Stomach (tissue), 9 donors: Measurements from ENCODE around the gene SLC39A3. TPM values are rescaled to one million over a fixed set of nuclear protein-coding genes. Genes with fewer than 3 reads are reported as not detected.

Source experiments
- DNase-seq, 2 donors: peaks; one replicate each; pipeline versions ENCODE4 v3.0.0 to v3.0.0-alpha.2; 2013 to 2019
- H3K27ac ChIP-seq, 5 donors: fragments of 200-600 bp in 4 of 5; sonication (generic) in 4 of 5; one replicate each; pipeline ENCODE4 v1.5.1; 2013 to 2019; ENCODE audit warnings: mild to moderate bottlenecking in 1 of 5, moderate library complexity in 1 of 5
- H3K27me3 ChIP-seq, 3 donors: fragments of 200-600 bp; sonication (generic); one replicate each; pipeline ENCODE4 v1.5.1; 2017 to 2019; ENCODE audit warnings: mixed run types in 1 of 3
- H3K36me3 ChIP-seq, 4 donors: fragments of 200-600 bp; sonication (generic); 1 replicate in 3 of 4; 2 replicates in 1 of 4; pipeline ENCODE4 v1.5.1; 2016 to 2019
- H3K4me1 ChIP-seq, 4 donors: fragments of 200-600 bp; sonication (generic); one replicate each; pipeline ENCODE4 v1.5.1; 2016 to 2019
- H3K4me3 ChIP-seq, 4 donors: fragments of 200-600 bp; sonication (generic) in 3 of 4; one replicate each; pipeline ENCODE4 v1.5.1; 2016 to 2019; ENCODE audit warnings: mild to moderate bottlenecking in 1 of 4
- H3K9me3 ChIP-seq, 4 donors: fragments of 200-600 bp; sonication (generic); one replicate each; pipeline ENCODE4 v1.5.1; 2016 to 2019
- EP300 ChIP-seq: sonication (generic); formaldehyde crosslinking; IDR thresholded peaks from one replicate; pipeline ENCODE4 v1.6.1; 2017; ENCODE audit warnings: antibody characterized with exemption
- POLR2A ChIP-seq, 4 donors: fragments of 450-650 bp; IDR thresholded peaks; one replicate each; pipeline ENCODE4 v1.6.1; 2016; ENCODE audit warnings: antibody characterized with exemption in 4 of 4, control low read depth in 2 of 4, mild to moderate bottlenecking in 1 of 4, moderate library complexity in 1 of 4
- POLR2AphosphoS5 ChIP-seq, 3 donors: sonication (generic); formaldehyde crosslinking; IDR thresholded peaks; one replicate each; pipeline ENCODE4 v1.6.1; 2016; ENCODE audit warnings: antibody characterized with exemption in 3 of 3
- WGBS, 5 donors: extraction: QIAGEN DNeasy Blood & Tissue Kit in 3 of 5; methylation state at CpG; one replicate each; pipeline versions ENCODE4 v1.1.5 to v1.1.7; 2013 to 2018; 5-methylcytosine and 5-hydroxymethylcytosine counted together
- intact Hi-C: fragments of 100-400 bp; cut with DNase I; formaldehyde crosslinking; loops from one replicate; pipeline ENCODE4 v1.15.1; 2023; ENCODE audit warnings: low total_unique reads
- polyA plus RNA-seq, 3 donors: library from polyadenylated mRNA; stranded (reverse); fragments of 200-250 nt; gene quantifications; one replicate each; pipeline ENCODE4 v1.2.3, GENCODE V29; 2013
- total RNA-seq, 5 donors: library from RNA; depleted of rRNA; stranded (reverse); fragments of >200 nt; gene quantifications; one replicate each; pipeline versions ENCODE4 v1.1.0 to v1.2.3, GENCODE V29; 2014 to 2016
- TF ChIP-seq, protein P1 (sequence below), 7 experiments: fragments of 450-650 bp in 4 of 7; fragments of 200-600 bp in 3 of 7; sonication (generic) in 3 of 7; IDR thresholded peaks; one replicate each; pipeline ENCODE4 v1.5.1; 2016 to 2019; ENCODE audit warnings: antibody characterized with exemption in 7 of 7, control low read depth in 2 of 7, mild to moderate bottlenecking in 1 of 7
- donor health status: healthy with polysubstance abuse.
- donor health status: Bipolar disorder and iron deficiency.
- donor health status: healthy.

SLC39A3 gene
- total and polyA plus RNA-seq, 8 donors: 3.6 to 33.6 (median 14.9) TPM; not detected in 1

DNA sequence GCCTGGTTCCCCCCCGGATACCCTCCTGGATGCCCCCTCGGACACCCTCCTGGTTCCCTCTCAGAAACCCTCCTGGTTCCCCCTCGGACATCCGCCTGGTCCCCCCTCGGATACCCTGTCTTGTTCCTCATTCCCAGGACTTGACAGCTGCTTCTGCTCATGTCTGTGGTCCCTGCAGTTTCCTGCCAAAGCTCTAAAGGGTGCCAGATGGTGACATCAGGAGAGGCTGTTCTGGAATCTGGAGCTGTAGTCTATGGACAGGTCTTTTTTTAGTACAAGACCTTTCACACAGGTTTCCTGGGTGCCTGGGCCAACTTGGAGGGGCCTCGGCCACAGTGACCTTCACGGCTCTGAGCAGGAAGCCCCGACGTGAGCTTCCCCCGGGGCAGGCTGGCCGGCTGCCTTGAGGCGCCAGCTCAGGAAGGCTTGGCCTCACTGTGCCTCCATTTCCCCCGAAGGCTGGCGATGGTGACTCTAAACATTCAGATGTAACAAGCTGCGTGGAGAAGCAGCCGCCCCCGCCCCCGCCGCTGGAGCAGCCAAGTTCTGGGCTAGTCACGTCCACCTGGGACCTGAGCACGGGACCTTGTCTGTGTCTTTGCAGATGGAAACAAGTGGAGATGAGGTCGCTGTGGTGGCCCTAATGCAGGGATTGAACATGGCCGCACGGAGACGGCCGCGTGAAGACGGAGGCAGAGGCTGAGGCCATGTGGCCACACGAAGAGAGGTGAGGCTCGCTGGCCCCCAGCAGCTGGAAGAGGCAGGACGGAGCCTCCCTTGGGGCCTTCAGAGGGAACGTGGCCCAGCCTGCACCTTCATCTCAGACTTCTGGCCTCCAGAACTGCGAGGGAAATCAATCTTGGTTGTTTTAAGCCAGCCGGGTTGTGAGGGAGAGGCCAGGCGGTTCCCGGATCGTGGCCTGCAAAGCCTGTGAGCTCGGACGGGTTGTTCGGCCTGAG is 30.5 kb upstream of the SLC39A3 start:
- DNase-seq: peak in 1 of 2 donors; percentile 87
- Histone ChIP-seq H3K36me3 (peaks cover 32 to 52% (median 43%) of the 10 kb centered on the region in 4 donors), H3K27me3 (no peaks in the 10 kb centered on the region), H3K27ac (peak overlapping the region; percentile 16 to 78 (median 69)), H3K9me3 (no peaks in the 10 kb centered on the region), H3K4me1 (peaks cover 10 to 49% (median 38%) of the 10 kb centered on the region in 4 donors), H3K4me3 (no peak overlapping the region)
- TF ChIP-seq, protein P1, sequence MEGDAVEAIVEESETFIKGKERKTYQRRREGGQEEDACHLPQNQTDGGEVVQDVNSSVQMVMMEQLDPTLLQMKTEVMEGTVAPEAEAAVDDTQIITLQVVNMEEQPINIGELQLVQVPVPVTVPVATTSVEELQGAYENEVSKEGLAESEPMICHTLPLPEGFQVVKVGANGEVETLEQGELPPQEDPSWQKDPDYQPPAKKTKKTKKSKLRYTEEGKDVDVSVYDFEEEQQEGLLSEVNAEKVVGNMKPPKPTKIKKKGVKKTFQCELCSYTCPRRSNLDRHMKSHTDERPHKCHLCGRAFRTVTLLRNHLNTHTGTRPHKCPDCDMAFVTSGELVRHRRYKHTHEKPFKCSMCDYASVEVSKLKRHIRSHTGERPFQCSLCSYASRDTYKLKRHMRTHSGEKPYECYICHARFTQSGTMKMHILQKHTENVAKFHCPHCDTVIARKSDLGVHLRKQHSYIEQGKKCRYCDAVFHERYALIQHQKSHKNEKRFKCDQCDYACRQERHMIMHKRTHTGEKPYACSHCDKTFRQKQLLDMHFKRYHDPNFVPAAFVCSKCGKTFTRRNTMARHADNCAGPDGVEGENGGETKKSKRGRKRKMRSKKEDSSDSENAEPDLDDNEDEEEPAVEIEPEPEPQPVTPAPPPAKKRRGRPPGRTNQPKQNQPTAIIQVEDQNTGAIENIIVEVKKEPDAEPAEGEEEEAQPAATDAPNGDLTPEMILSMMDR (IDR thresholded peaks at IDR 0.05): no peak
- TF ChIP-seq POLR2A (IDR thresholded peaks at IDR 0.05): no peak
- peak in 1 of 3 donors; percentile 17 for TF ChIP-seq POLR2AphosphoS5 (IDR thresholded peaks at IDR 0.05)
- TF ChIP-seq EP300: no peak
- WGBS, 5 donors: 66 to 81% (median 71%) methylated on average over 33 to 40 of the region's 40 CpGs
- intact Hi-C loops: no loop called here

DNA sequence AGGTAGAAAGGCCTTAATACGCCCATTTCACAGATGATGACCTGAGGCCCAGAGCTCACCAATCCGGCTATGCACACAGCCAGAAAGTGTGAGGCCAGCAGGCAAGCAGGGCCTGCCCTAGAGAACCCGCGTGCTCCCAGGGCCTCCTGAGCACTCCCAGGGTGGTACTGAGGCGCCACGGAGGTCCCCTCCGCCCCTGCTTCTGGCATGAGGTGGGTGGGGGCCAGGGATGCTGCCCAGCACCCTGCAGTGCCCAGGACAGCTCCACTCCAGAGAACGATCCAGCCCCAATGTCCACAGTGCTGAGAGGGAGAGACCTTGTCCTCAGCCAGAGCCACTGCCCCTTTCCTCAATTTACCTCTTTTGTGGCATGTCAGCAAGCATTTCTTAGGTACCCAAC is 29.4 kb upstream of the SLC39A3 start:
- no peaks in the 10 kb centered on the region for H3K9me3 ChIP-seq
- WGBS, 5 donors: 71 to 96% (median 94%) methylated on average over 3 to 8 of the region's 8 CpGs
- TF ChIP-seq POLR2AphosphoS5 (IDR thresholded peaks at IDR 0.05): no peak
- TF ChIP-seq, protein P1 (IDR thresholded peaks at IDR 0.05): no peak
- H3K27ac ChIP-seq: peak overlapping the region in 2 of 5 donors; percentile 76 to 78
- no peaks in the 10 kb centered on the region for H3K27me3 ChIP-seq
- DNase-seq: no peak
- H3K36me3 ChIP-seq: peaks cover 42 to 63% (median 54%) of the 10 kb centered on the region in 4 donors
- H3K4me3 ChIP-seq: no peak overlapping the region
- intact Hi-C loops: no loop called here
- H3K4me1 ChIP-seq: peaks cover 10 to 40% (median 28%) of the 10 kb centered on the region in 4 donors

DNA sequence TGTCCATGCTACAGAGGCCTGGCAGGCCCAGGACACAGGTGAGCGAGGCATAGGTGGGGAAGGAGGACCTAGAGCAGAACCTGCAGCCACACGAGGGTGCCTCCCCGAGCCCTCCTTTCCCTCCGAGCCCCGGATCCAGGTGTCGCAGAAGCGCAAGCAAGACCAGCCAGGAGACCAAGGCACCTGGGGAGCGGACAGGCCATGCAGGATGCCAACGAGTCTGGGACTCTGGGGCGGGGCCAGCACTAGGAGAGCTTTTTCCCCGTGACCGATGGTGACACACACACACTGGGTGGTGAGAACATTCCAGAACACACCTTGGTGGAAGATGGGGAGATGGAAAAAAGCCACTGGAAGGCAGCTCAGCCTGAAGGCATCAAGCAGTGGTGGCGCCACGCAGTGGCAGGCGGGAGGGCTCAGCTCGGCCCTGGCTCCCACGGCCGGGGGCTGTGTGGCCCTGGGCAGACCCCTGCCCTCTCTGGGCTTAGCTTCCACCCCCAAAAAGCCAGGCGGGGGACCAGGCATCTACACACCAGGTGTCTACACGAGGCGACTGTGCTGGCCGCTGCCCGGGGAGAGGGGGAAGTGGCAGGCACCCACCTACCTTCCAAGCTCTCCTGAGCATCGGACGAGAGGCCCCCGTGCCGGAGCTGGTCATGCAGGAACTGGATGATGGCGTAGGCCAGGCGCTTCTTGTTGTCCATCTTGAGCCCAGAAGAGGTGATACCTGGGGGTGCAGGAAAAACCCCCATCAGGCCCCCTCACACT is 28.7 kb upstream of the SLC39A3 start:
- no peaks in the 10 kb centered on the region for H3K9me3 ChIP-seq
- H3K4me1 ChIP-seq: peaks cover 10 to 36% (median 28%) of the 10 kb centered on the region in 4 donors
- H3K4me3 ChIP-seq: no peak overlapping the region
- WGBS, 5 donors: 88 to 95% (median 92%) methylated on average over 24 to 29 of the region's 29 CpGs
- intact Hi-C loops: no loop called here
- H3K27ac ChIP-seq: no peak overlapping the region
- peaks cover 48 to 69% (median 61%) of the 10 kb centered on the region in 4 donors for H3K36me3 ChIP-seq
- no peak for TF ChIP-seq POLR2AphosphoS5 (IDR thresholded peaks at IDR 0.05)
- TF ChIP-seq POLR2A (IDR thresholded peaks at IDR 0.05): no peak
- TF ChIP-seq, protein P1 (IDR thresholded peaks at IDR 0.05): no peak
- TF ChIP-seq EP300: no peak
- no peaks in the 10 kb centered on the region for H3K27me3 ChIP-seq
- DNase-seq: no peak

DNA sequence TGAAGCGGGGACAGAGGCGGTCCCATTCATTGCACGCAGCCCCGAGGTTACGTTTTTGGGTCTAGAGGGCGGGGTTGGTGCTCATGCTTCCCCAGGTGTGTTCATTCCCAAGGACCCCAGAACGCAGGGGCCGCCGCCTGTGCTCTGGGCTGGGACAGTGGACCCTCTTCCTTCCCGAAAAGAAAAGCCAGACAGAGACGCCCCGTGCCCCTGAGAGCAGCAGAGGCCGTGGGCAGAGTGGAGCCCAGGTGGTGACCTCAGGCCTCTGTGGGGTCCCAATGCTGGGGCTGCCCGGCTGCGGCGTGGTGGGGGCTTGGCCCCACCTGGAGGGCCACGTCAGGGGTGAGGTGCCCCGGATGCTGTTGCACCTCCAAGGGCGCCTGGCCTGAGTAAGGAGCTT is 27.9 kb upstream of the SLC39A3 start:
- TF ChIP-seq POLR2A (IDR thresholded peaks at IDR 0.05) (no peak), EP300 (no peak), POLR2AphosphoS5 (IDR thresholded peaks at IDR 0.05) (no peak)
- TF ChIP-seq, protein P1 (IDR thresholded peaks at IDR 0.05): no peak
- no peak overlapping the region for H3K27ac ChIP-seq
- H3K27me3 ChIP-seq: no peaks in the 10 kb centered on the region
- H3K4me1 ChIP-seq: peaks cover 10 to 36% (median 28%) of the 10 kb centered on the region in 4 donors
- peaks cover 56 to 78% (median 70%) of the 10 kb centered on the region in 4 donors for H3K36me3 ChIP-seq
- 92 to 96% (median 95%) methylated on average over 11 to 19 of the region's 19 CpGs for WGBS, 5 donors
- DNase-seq: no peak
- H3K9me3 ChIP-seq: no peaks in the 10 kb centered on the region
- H3K4me3 ChIP-seq: no peak overlapping the region
- intact Hi-C loops: no loop called here
